HG03520 (cell line): ENCODE data around the gene PROSER2.
"Not testable (repeated sequence)": the region's sequence is repeated elsewhere in the genome, so short reads cannot be mapped to it uniquely, and the experiment has no call there.

ENCODE experiments used
- ATAC-seq: cut with Tn5 transposase; IDR thresholded peaks from one replicate; pipeline ENCODE4 v1.9.1; 2021; ENCODE audit warnings: mild to moderate bottlenecking, moderate library complexity; ENCODE audit not compliant: unreplicated experiment

Gene PROSER2

GRCh38 chr10:11880151-11881029 lies 57.2 kb downstream of the PROSER2 start:
- no peak for ATAC-seq

GRCh38 chr10:11881030-11881476 lies 57.9 kb downstream of the PROSER2 start:
- ATAC-seq: no peak

GRCh38 chr10:11881477-11882417 lies 58.6 kb downstream of the PROSER2 start:
- no peak for ATAC-seq

- no peak for ATAC-seq
These were observed 59.7 kb downstream of the PROSER2 start for GRCh38 chr10:11882646-11883375.

GRCh38 chr10:11884706-11885423 lies 61.7 kb downstream of the PROSER2 start:
- ATAC-seq: no peak

GRCh38 chr10:11885437-11886137 lies 62.4 kb downstream of the PROSER2 start:
- no peak for ATAC-seq

- ATAC-seq: no peak
These were observed 63.0 kb downstream of the PROSER2 start for GRCh38 chr10:11886138-11886474.

GRCh38 chr10:11886851-11887250 lies 63.7 kb downstream of the PROSER2 start:
- ATAC-seq: no peak

GRCh38 chr10:11887381-11888227 lies 64.4 kb downstream of the PROSER2 start:
- no peak for ATAC-seq

GRCh38 chr10:11889263-11889662 lies 66.1 kb downstream of the PROSER2 start:
- not testable (repeated sequence) for ATAC-seq

- no peak for ATAC-seq
These were observed 68.8 kb downstream of the PROSER2 start for GRCh38 chr10:11891776-11892486.

GRCh38 chr10:11893749-11894278 lies 70.7 kb downstream of the PROSER2 start:
- ATAC-seq: no peak

- no peak for ATAC-seq
These were observed 71.4 kb downstream of the PROSER2 start for GRCh38 chr10:11894381-11895107.

GRCh38 chr10:11895108-11895466 lies 71.9 kb downstream of the PROSER2 start:
- ATAC-seq: no peak

- ATAC-seq: no peak
These were observed 72.4 kb downstream of the PROSER2 start for GRCh38 chr10:11895598-11895997.

- ATAC-seq: no peak
These were observed 73.5 kb downstream of the PROSER2 start for GRCh38 chr10:11896549-11897200.

GRCh38 chr10:11898033-11898371 lies 74.8 kb downstream of the PROSER2 start:
- no peak for ATAC-seq
